WTC11 (cell line): ENCODE measurements around the gene UQCC3. TPM values are rescaled to one million over a fixed set of nuclear protein-coding genes. Genes with fewer than 3 reads are reported as not detected.

Source experiments
- ATF1 ChIP-seq: sonication (generic); formaldehyde crosslinking; IDR thresholded peaks from 2 replicates; pipeline ENCODE4 v1.8.1; 2023; ENCODE audit warnings: mild to moderate bottlenecking, moderate library complexity, missing genetic modification reagents
- CREM ChIP-seq: sonication (generic); formaldehyde crosslinking; IDR thresholded peaks from 2 replicates; pipeline ENCODE4 v1.8.1; 2022; ENCODE audit warnings: mild to moderate bottlenecking, missing genetic modification reagents, moderate library complexity
- ERG ChIP-seq: fragments of 250-450 bp; sonication (Bioruptor Pico); IDR thresholded peaks from 2 replicates; pipeline ENCODE4 v1.8.0; 2021; ENCODE audit warnings: mild to moderate bottlenecking
- ESRRA ChIP-seq: sonication (generic); formaldehyde crosslinking; IDR thresholded peaks from 2 replicates; pipeline ENCODE4 v1.8.1; 2022; ENCODE audit warnings: mild to moderate bottlenecking, missing genetic modification reagents, borderline replicate concordance
- GRHL2 ChIP-seq: fragments of 250-450 bp; sonication (Bioruptor Pico); IDR thresholded peaks from 2 replicates; pipeline ENCODE4 v1.8.0; 2022; ENCODE audit warnings: mild to moderate bottlenecking, moderate library complexity; ENCODE audit not compliant: insufficient replicate concordance, severe bottlenecking
- NFYB ChIP-seq: sonication (generic); formaldehyde crosslinking; conservative IDR thresholded peaks from 2 replicates; pipeline ENCODE4 v1.8.0; 2022; ENCODE audit warnings: low read depth, missing genetic modification reagents
- NR2C2 ChIP-seq: sonication (generic); formaldehyde crosslinking; IDR thresholded peaks from 2 replicates; pipeline ENCODE4 v1.8.0; 2022; ENCODE audit warnings: mild to moderate bottlenecking, missing genetic modification reagents
- PRDM15 ChIP-seq: sonication (generic); formaldehyde crosslinking; IDR thresholded peaks from 2 replicates; pipeline ENCODE4 v1.8.0; 2022; ENCODE audit warnings: missing genetic modification reagents
- PREB ChIP-seq: sonication (generic); formaldehyde crosslinking; IDR thresholded peaks from 2 replicates; pipeline ENCODE4 v1.8.1; 2022; ENCODE audit warnings: mild to moderate bottlenecking, missing genetic modification reagents, moderate library complexity, borderline replicate concordance
- RORB ChIP-seq: fragments of 250-450 bp; sonication (Bioruptor Pico); IDR thresholded peaks from 2 replicates; pipeline ENCODE4 v1.9.0; 2021; ENCODE audit warnings: mild to moderate bottlenecking
- SP1 ChIP-seq: sonication (generic); formaldehyde crosslinking; conservative IDR thresholded peaks from 2 replicates; pipeline ENCODE4 v1.8.1; 2022; ENCODE audit warnings: missing genetic modification reagents
- TP53 ChIP-seq: sonication (generic); formaldehyde crosslinking; IDR thresholded peaks from 2 replicates; pipeline ENCODE4 v1.8.1; 2023; ENCODE audit warnings: mild to moderate bottlenecking, missing genetic modification reagents
- USF2 ChIP-seq: sonication (generic); formaldehyde crosslinking; IDR thresholded peaks from 2 replicates; pipeline ENCODE4 v1.8.1; 2023; ENCODE audit warnings: mild to moderate bottlenecking, missing genetic modification reagents, moderate library complexity
- ZBTB21 ChIP-seq: sonication (generic); formaldehyde crosslinking; IDR thresholded peaks from 2 replicates; pipeline ENCODE4 v1.8.1; 2023; ENCODE audit warnings: mild to moderate bottlenecking, missing genetic modification reagents, borderline replicate concordance
- ZBTB43 ChIP-seq: sonication (generic); formaldehyde crosslinking; IDR thresholded peaks from 2 replicates; pipeline ENCODE4 v1.8.1; 2023; ENCODE audit warnings: mild to moderate bottlenecking, missing genetic modification reagents
- ZMAT4 ChIP-seq: fragments of 250-450 bp; sonication (Bioruptor Pico); IDR thresholded peaks from 2 replicates; pipeline ENCODE4 v1.9.0; 2021; ENCODE audit warnings: mild to moderate bottlenecking
- ZNF138 ChIP-seq: sonication (generic); formaldehyde crosslinking; conservative IDR thresholded peaks from 2 replicates; pipeline ENCODE4 v1.8.1; 2022; ENCODE audit warnings: mild to moderate bottlenecking, moderate library complexity, missing genetic modification reagents
- ZNF416 ChIP-seq: fragments of 250-450 bp; sonication (Bioruptor Pico); IDR thresholded peaks from 2 replicates; pipeline ENCODE4 v1.9.0; 2021; ENCODE audit warnings: mild to moderate bottlenecking, inconsistent platforms
- ZNF423 ChIP-seq: fragments of 250-450 bp; sonication (Bioruptor Pico); IDR thresholded peaks from 2 replicates; pipeline ENCODE4 v2.1.2; 2022; ENCODE audit warnings: mild to moderate bottlenecking, moderate library complexity
- total RNA-seq: library from RNA; stranded (reverse); gene quantifications from 3 replicates; pipeline ENCODE4 v1.2.3, GENCODE V29; 2021

The UQCC3 gene
- total RNA-seq, 1 experiment from 2014 or later = 18.1 TPM

GRCh38 chr11:62705880-62706849 is 34.7 kb downstream of the UQCC3 start (continued):
- TF ChIP-seq ZBTB43 (CRISPR knock-in tag) (no peak), NR2C2 (CRISPR knock-in tag) (no peak), NFYB (no peak), ZNF423 (CRISPR knock-in tag) (no peak), RORB (CRISPR knock-in tag) (0 out of 2 replicates have a peak, but pooled peaks have one; percentile 3), ERG (CRISPR knock-in tag) (no peak), TP53 (CRISPR knock-in tag) (no peak), ZNF138 (CRISPR knock-in tag) (no peak), USF2 (CRISPR knock-in tag) (0 out of 2 replicates have a peak, but pooled peaks have one; percentile 20), SP1 (CRISPR knock-in tag) (peak; percentile 83), ZMAT4 (no peak), CREM (CRISPR knock-in tag) (no peak; the same call in 1 of the 2 replicates), ESRRA (CRISPR knock-in tag) (no peak), ZNF416 (peak; percentile 50; the same call in 1 of the 2 replicates), ATF1 (CRISPR knock-in tag) (0 out of 2 replicates have a peak, but pooled peaks have one; percentile 34), PRDM15 (CRISPR knock-in tag) (no peak), GRHL2 (no peak), ZBTB21 (CRISPR knock-in tag) (no peak), PREB (CRISPR knock-in tag) (no peak)
- TF ChIP-seq, all 79 proteins: peak for 10
